HG03457 (cell line): ENCODE measurements around the gene HSF5.
A peak's percentile ranks its signal among the peaks of the same experiment; 100 is the strongest.

Source experiments
- ATAC-seq: cut with Tn5 transposase; IDR thresholded peaks from one replicate; pipeline ENCODE4 v1.9.1; 2021; ENCODE audit warnings: moderate number of reproducible peaks; ENCODE audit not compliant: unreplicated experiment

The HSF5 gene, protein sequence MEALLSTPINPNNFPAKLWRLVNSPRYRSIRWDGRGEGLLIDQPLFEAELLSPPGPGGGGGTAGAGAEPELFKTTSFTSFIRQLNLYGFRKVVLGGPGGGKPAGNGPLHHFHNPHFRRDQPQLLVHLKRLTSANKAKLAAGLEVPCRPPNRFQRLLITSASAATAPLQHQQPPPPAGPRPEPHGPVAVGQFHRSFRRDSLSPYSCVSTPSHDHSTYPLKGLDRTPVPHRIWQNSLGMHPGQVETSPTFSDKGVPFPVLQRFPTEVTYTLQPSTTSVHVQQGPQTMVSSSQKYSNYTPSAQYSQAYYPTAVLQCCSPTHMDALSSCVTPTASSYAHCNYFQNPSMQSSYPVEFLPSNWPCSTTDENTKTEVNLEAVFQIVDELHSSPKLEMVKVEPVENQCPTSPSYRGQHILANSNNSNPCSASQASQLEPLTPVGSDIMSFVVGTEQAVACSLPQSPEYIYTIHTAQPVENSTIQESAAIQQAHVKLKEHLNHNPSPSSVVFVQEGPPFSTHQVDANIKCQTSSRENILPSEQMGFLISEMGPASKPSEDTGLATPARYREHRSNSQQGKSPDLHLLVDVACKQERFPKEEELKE

GRCh38 chr17:58487589-58488427 lies at the start of gene HSF5:
HSF5 (minus strand) TSS chr17:58488408; CDS start chr17:58488274, 134 bp downstream.
- no peak for ATAC-seq

DNA sequence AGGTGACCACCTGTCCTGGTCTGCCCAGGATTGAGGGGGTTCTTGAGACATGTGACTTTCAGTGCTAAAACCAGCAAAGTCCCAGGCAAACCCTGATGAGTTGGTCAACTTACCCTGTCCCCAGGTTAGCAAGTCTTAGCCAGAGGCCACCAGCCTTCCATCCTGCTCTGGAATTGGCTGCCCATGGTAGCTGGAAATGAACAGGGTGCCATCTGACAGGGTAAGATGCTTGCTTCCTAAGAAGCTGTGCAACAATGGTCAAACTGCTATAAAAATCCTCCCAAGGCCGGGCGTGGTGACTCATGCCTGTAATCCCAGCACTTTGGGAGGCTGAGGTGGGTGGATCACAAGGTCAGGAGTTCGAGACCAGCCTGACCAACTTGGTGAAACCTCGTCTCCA lies 49.1 kb upstream of the HSF5 start:
- ATAC-seq = no peak

DNA sequence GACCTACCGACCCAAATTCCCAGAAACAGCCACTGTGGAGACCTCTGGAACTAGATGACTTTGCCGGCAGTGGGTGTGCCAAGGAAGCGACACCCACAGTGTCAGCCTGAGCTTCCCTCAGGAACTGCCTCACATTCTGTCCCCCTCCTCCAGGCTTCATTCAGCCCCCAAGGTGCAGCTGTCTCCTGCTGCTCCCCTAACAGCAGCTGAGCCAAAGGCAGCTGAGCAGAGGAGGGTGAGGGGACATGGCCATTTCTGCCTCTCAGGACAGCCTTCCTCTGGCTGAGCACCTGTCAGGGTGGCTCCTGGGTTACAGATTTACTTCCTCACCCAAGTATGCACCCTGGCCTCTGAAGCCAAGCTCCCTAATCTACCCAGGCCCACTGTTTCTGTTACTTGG lies 48.3 kb upstream of the HSF5 start:
- ATAC-seq = no peak

GRCh38 chr17:58535431-58535830 lies 47.2 kb upstream of the HSF5 start:
- no peak for ATAC-seq

DNA sequence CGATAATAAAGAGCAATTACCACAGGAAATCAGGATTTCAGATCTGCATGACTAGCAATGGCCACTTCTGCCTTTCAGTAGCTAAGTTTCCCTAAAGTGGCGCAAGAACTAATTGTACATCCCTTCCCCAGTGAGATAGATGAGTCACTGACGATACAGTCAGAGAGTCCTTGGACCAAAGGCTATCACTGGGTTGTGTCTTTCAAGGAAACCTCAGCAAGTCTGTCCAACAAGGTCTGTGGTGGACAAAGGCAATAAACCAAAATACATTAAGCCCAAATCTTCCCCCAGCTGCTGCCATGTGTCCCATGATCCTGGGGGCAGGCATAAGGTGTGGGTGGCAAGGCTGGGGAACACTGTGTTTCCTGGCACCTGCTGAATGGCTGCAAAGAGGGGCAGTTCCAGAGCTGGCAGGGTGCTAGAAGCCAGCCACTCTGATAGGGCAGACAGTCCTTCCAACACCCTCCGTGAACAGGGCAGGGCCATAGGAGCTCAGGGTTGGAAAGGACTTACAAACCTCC lies 46.8 kb upstream of the HSF5 start:
- ATAC-seq = no peak

- no peak for ATAC-seq
These were observed 46.1 kb upstream of the HSF5 start for GRCh38 chr17:58534331-58534730.

GRCh38 chr17:58533616-58534188 lies 45.5 kb upstream of the HSF5 start:
- no peak for ATAC-seq

DNA sequence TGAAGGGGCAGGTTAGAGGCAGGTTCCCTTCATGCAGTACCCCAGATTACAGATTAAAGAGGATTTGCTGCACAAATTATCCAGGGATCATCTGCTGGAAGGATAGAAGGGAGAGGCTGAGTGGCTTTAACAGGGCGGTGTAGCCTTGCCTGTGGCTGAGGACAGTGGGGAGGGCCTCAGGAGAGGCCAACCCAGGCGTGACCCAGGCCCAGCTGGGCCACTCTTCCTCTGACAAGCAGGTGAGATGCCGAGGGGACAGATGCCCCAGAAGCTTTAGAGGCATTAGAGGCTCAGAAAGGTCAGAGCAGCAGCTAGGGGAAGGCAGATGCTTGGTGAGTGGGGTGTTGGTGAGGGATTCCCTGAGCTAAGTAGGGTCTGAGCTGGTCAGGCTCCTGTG lies 44.3 kb upstream of the HSF5 start:
- ATAC-seq = no peak

DNA sequence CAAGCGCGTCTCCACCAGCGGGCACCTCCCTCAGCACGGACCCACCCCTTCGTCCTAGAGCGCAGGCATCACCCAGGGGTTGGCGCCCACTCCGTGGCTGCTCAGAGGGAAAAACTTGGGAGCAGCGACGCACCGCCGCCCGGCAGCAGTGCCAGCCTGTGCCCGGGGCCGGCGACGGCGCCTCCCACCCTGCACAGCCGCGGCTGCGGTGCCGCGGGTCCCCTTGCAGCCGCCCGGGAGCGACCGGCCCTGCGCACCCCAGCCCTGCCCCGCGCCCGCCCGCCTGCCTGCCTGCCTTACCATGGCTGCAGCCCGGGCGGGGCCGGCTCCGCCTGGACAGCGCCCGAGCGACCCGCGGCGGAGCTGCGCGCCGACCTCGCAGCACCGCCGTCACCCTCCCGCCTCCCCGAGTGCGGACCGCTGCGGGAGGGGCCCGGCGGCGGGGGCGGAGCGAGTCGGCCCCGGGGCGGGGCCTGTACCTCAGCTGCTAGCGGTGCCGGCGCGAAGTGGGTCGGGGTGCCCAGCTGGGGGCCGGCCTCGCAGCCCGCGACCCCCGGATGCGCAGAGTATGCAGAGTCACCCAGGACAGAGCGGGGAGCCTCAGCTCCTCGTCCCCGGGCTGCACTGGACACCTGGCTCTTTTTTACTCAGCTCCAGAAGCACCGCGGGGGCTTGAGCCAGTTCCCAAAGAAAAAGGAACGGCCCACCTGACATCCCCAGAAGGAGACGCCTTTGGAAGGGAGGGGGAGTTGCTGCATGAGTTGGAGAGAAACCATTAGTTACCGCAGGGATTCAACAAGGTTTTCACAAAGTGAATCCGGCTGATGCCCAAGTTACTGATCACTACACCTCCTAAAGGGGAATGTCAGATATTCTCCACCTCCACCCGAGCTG lies 43.7 kb upstream of the HSF5 start:
- ATAC-seq = no peak

GRCh38 chr17:58531122-58531521 lies 42.9 kb upstream of the HSF5 start:
- ATAC-seq = no peak

DNA sequence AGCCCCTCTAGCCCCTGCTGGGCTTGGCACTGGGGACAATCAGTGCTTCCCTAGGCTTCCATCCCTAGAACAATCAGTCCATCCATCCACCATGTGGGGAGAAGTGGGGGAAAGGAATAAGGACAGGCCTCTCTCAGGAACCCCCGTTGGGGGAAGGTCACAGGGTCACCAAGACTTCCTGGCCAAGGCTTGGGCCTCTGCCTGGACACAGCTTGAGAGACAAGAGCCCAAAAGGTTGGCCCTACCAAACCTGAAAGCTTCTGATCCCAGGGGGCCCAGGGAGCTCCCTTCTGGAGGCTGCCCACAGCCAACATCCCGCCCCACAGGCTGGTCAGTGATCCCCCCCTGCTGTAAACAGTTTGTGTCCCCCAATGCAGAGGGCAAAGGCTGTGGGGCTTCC lies 42.4 kb upstream of the HSF5 start:
- ATAC-seq = no peak

DNA sequence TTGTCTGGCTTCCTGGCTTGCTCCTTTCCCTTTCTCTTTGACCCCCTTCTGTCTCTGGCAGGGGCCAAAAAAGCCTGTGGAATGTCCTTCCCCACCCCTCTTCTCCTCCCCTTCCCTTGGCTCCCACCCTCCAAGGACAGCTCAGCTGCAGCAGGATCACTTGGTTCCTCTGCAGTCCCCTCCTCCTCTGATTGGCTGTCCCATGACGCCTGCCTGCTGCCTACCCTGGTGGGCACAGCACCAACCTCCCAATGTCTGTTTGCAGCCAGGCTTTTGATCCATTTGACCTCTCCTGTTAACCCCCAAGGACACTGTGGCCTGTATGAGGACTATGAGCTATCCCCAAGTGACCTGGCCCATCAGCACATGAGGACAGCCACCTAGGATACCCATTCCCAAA lies 41.1 kb upstream of the HSF5 start:
- no peak for ATAC-seq

DNA sequence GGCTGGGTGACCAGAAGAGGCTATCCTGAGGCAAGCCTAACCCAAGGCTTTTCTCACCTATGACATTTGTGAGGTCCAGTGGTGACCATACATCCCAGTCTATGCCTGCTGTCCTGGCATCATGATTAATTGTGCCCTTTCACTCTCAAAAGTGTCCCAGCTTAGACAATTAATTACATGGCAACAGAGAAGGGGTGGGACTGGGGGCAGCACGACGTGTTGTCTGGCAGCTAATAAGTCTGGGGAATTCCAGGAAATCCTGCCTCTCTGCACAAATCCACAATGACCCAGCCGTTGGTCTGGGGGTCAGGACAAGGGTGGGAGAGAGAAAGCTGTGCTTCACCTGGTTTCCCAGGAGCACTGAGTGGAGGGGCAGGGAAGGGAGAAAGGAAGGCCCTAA lies 40.2 kb upstream of the HSF5 start:
- no peak for ATAC-seq

DNA sequence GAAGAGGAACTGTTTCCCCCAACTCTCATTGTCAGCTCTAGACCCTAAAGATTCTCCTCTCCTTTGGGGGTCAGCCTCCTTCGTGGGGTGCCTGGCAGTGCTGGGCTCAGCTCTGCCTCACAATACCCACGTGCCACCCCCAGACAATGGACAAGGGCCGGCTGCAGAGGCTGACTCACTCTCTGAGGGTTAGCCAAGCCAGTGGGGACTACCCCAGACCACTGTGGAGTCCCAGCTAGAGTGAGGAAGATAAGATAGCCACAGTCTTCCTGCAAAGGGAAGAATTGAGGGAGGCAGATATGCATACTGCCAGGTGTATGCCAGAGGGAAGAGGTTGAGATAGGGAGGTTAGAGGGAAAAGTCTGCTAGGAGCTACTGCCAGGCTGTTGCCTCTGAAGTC lies 39.7 kb upstream of the HSF5 start:
- ATAC-seq = no peak

- no peak for ATAC-seq
These were observed 39.1 kb upstream of the HSF5 start for GRCh38 chr17:58527306-58527705.

DNA sequence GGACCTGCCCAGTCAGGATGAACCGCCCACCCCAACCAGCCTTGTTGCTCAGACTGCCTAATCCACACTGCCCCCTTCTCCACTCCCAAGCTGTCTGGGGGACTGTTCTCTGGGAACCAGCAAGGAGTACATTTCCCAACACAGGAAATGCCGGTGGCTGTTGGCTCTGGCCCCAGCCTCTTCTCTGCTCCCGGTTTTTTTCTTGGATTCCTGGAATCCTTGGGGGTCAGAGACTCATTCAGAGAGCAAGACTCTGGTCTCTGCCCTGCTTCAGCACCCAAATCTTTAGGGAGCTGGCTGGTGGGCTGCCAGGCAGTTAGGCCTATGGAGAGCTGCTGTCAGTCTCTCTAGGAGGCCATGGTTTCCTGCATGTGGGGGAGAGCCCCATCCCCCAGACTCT lies 37.0 kb upstream of the HSF5 start:
- ATAC-seq = no peak

GRCh38 chr17:58521680-58522079 lies 33.5 kb upstream of the HSF5 start:
- ATAC-seq = no peak

DNA sequence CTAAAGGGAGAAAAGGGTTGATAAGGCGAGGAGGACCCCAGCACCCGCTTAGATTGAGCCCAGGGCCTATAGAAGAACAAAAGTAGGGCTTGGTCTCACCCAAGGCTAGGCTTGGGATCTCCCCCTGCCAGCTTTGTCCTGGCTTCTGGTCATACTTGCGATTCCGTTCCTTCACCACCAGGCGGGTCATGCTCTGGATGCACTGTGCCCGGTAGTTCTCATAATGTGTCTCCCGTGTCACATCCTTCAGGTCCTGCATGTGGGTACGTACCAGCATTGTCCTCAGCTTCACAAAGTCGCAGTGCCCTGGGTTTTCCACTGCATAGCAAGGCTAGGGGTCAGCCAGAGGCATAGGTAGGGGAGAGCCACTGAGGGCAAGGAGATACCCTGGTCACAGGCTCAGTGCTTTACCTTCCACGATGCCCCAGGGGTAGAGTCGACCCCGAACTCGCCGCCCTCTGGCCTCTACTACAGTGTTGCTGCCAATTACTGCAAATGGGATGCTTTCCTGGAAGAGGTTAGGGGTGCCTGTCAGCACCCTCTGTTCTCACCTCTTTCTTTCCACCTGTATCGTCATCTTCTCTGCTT lies 32.7 kb upstream of the HSF5 start:
- ATAC-seq = no peak

DNA sequence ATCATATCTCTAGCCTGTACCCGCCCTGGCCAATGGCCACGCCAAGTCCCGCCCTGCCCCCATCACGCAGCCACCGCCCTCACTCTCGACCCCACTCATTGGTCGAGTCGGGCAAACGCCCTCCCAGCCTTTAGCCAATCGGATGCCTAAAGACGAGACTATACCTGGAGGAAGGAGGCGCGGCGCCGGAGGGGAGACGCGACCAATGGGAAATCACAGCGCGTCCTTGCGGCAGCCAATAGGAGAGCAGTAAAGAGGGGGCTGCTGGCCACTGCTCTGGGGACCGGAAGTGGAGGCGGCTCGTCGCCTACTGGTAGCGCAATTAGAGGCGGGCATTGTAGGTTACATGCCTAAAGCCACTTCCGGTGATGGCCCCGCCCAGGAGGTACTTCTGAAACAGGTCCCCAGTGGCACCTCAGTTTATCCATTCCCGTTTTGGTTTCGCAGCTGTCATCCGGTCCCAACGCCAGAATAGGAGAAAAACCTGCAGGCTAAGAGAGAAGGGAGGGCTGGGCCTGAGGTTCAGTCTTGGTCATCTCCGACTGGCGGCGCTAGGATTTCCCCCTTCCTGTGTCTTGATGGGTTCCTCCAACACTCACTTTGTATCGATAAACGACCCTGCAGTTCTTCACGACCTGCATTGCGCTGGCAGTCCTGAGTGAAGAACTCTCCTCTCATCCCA lies 29.9 kb upstream of the HSF5 start:
- ATAC-seq = peak; percentile 65
